CD4-positive, CD25-positive, alpha-beta regulatory T cell (primary cell): ENCODE results near the gene PIK3R6. TPM values are rescaled to one million over a fixed set of nuclear protein-coding genes. Genes with fewer than 3 reads are reported as not detected.

Experiments
- ATAC-seq, 2 donors: fragments of 150-1000 bp; cut with Tn5 transposase; one replicate each; pipeline ENCODE4 v1.10.0; 2021; ENCODE audit warnings: low read depth in 2 of 2, moderate number of reproducible peaks in 2 of 2, moderate library complexity in 1 of 2
- DNase-seq, 3 donors: peaks; one replicate each; pipeline versions ENCODE4 v3.0.0 to v3.0.0-alpha.2; 2012 to 2022; ENCODE audit warnings: mixed read lengths in 1 of 3
- H3K27ac ChIP-seq: one replicate; pipeline ENCODE4 v1.7.0; 2013; ENCODE audit warnings: mild to moderate bottlenecking, low read length; ENCODE audit not compliant: insufficient read depth, poor library complexity, severe bottlenecking
- H3K27me3 ChIP-seq: one replicate; pipeline ENCODE4 v1.7.0; 2013; ENCODE audit warnings: low read length; ENCODE audit not compliant: control insufficient read depth, insufficient read depth
- H3K36me3 ChIP-seq: one replicate; pipeline ENCODE4 v1.7.0; 2013; ENCODE audit warnings: mild to moderate bottlenecking, low read length, moderate library complexity; ENCODE audit not compliant: control insufficient read depth, insufficient read depth
- H3K4me1 ChIP-seq: 2 replicates; pipeline ENCODE4 v1.7.0; 2013; ENCODE audit warnings: mild to moderate bottlenecking, low read length; ENCODE audit not compliant: insufficient read depth, control insufficient read depth, poor library complexity, severe bottlenecking
- H3K4me3 ChIP-seq: one replicate; pipeline ENCODE4 v1.7.0; 2013; ENCODE audit warnings: low read depth, mild to moderate bottlenecking, low read length, moderate library complexity
- H3K9me3 ChIP-seq, 2 experiments: 1 replicate in 1 of 2; 2 replicates in 1 of 2; pipeline ENCODE4 v1.7.0; 2013; ENCODE audit warnings: low read length in 2 of 2, mild to moderate bottlenecking in 1 of 2, moderate library complexity in 1 of 2; ENCODE audit not compliant: control insufficient read depth in 2 of 2
- H3K27ac Mint-ChIP-seq, 3 donors: one replicate each; pipeline ENCODE4 v1.8.0; 2020 to 2022; ENCODE audit warnings: mild to moderate bottlenecking in 3 of 3, mixed read lengths in 3 of 3, moderate library complexity in 2 of 3
- H3K27me3 Mint-ChIP-seq: one replicate; pipeline ENCODE4 v1.8.0; 2022; ENCODE audit warnings: mild to moderate bottlenecking, mixed read lengths
- H3K36me3 Mint-ChIP-seq: one replicate; pipeline ENCODE4 v1.8.0; 2020; ENCODE audit warnings: mixed read lengths
- H3K4me1 Mint-ChIP-seq, 4 donors: one replicate each; pipeline ENCODE4 v1.8.0; 2020 to 2022; ENCODE audit warnings: mixed read lengths in 4 of 4, mild to moderate bottlenecking in 1 of 4
- H3K4me3 Mint-ChIP-seq, 4 donors: one replicate each; pipeline ENCODE4 v1.8.0; 2020 to 2022; ENCODE audit warnings: mild to moderate bottlenecking in 4 of 4, mixed read lengths in 4 of 4, moderate library complexity in 3 of 4
- H3K9me3 Mint-ChIP-seq, 7 donors: one replicate each; pipeline ENCODE4 v1.8.0; 2020 to 2022; ENCODE audit warnings: mixed read lengths in 7 of 7, mild to moderate bottlenecking in 3 of 7, moderate library complexity in 2 of 7
- polyA plus RNA-seq, 4 donors: library from polyadenylated mRNA; unstranded; fragments of 300-500 nt; fragmentation: Illumina TruSeq; gene quantifications; one replicate each; pipeline ENCODE4 v1.2.3, GENCODE V29; 2021
- total RNA-seq: library from RNA; stranded (reverse); gene quantifications from one replicate; pipeline ENCODE4 v1.2.3, GENCODE V29; 2022

PIK3R6 gene
- total and polyA plus RNA-seq, 5 donors from 2014 or later, result 1.1 TPM; not detected in 4

DNA sequence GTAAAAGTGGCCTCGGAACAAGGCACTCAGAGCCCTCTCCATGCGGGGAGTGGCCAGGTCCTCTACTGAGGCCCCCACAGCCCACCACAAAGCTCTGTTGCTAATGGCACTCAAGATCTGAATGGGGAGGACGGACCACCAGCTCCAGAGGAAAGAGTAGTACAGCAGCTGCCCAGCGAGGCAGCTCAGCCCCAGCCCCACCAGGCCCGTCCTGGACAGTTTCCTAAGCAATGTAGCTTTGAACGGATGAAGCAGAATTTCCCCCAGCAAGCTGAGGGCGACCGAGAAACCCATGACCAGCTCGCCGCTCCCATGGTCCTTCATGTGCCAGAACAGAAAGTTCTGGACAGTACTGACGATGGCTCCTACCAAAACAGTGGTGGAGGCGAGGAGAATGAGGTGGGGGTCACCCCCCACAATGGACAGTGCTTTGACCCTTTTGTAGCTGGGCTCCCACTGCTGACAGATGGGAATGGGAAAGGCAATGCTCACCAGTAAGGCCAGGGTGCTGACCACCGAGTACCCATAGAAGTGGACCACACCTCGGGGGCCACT lies 69.8 kb downstream of the PIK3R6 start:
- DNase-seq (no peak), ATAC-seq (no peak)
- H3K27me3 ChIP-seq, result no peaks in the 10 kb centered on the region
- no peaks in the 10 kb centered on the region for H3K36me3 ChIP-seq
- Mint-ChIP-seq H3K27me3 (peaks cover 16% of the 10 kb centered on the region), H3K4me1 (no peaks in the 10 kb centered on the region), H3K36me3 (no peaks in the 10 kb centered on the region), H3K9me3 (peaks cover 0 to 3% (median 0%) of the 10 kb centered on the region in 7 donors), H3K27ac (no peak overlapping the region), H3K4me3 (no peak overlapping the region)
- no peak overlapping the region for H3K4me3 ChIP-seq
- H3K27ac ChIP-seq, result no peak overlapping the region
- no peaks in the 10 kb centered on the region for H3K4me1 ChIP-seq
- H3K9me3 ChIP-seq, result no peaks in the 10 kb centered on the region

DNA sequence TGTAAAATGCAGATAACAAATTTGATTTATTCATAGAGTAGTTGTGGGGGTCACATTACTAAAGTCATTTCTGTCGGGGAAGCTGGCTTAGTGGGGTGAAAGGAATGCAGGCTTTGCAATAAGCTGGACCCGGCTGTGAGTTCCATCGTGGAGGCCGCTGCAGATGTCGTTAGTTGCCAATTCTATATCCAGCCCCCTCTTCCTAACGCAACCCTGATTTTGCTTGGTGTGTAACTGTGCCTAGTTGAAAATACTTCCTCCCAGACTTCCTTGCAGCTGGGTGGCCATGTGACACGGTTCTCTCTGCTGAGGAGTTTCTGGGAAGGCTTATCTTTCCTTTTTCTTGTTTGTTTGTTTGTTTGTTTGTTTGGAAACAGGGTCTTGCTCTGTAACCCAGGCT lies 72.8 kb downstream of the PIK3R6 start:
- no peak overlapping the region for H3K4me3 Mint-ChIP-seq
- H3K4me3 ChIP-seq, result no peak overlapping the region
- peak overlapping the region in 1 of 3 donors; percentile 83 for H3K27ac Mint-ChIP-seq
- no peak for ATAC-seq
- no peak overlapping the region for H3K27ac ChIP-seq
- H3K9me3 Mint-ChIP-seq, result peaks cover 0 to 8% (median 0%) of the 10 kb centered on the region in 7 donors
- no peaks in the 10 kb centered on the region for H3K4me1 ChIP-seq
- H3K36me3 ChIP-seq, result no peaks in the 10 kb centered on the region
- H3K4me1 Mint-ChIP-seq, result no peaks in the 10 kb centered on the region
- H3K36me3 Mint-ChIP-seq, result no peaks in the 10 kb centered on the region
- H3K27me3 Mint-ChIP-seq, result peaks cover 18% of the 10 kb centered on the region
- DNase-seq, result no peak
- peaks cover 4 to 7% of the 10 kb centered on the region in 2 experiments for H3K9me3 ChIP-seq
- H3K27me3 ChIP-seq, result no peaks in the 10 kb centered on the region

DNA sequence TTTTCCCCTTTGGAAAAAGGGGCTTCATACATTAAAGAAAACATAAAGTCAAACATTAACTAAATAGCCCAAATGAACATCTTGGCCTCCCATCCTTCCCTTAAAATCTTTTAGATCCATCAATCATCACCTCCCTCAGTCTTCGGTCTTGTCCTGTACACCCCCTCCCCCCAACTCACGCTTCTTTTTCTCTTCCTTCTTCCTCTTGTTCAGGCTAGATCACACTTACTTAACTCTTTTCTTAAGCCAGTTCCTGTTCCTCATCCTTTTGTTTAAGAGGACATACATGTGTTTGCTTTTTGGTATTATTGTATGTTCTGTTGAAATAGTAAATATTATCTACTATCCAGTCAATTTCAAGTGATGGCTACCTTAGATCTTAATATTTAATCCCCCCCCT lies 73.8 kb downstream of the PIK3R6 start:
- no peaks in the 10 kb centered on the region for H3K4me1 Mint-ChIP-seq
- H3K27ac Mint-ChIP-seq, result no peak overlapping the region
- H3K27me3 Mint-ChIP-seq, result peaks cover 18% of the 10 kb centered on the region
- Histone ChIP-seq H3K27me3 (no peaks in the 10 kb centered on the region), H3K9me3 (peaks cover 4 to 7% of the 10 kb centered on the region in 2 experiments), H3K4me1 (no peaks in the 10 kb centered on the region), H3K27ac (no peak overlapping the region), H3K4me3 (no peak overlapping the region), H3K36me3 (no peaks in the 10 kb centered on the region)
- ATAC-seq, result no peak
- peaks cover 0 to 8% (median 0%) of the 10 kb centered on the region in 7 donors for H3K9me3 Mint-ChIP-seq
- H3K36me3 Mint-ChIP-seq, result no peaks in the 10 kb centered on the region
- no peak overlapping the region for H3K4me3 Mint-ChIP-seq
- DNase-seq, result no peak

DNA sequence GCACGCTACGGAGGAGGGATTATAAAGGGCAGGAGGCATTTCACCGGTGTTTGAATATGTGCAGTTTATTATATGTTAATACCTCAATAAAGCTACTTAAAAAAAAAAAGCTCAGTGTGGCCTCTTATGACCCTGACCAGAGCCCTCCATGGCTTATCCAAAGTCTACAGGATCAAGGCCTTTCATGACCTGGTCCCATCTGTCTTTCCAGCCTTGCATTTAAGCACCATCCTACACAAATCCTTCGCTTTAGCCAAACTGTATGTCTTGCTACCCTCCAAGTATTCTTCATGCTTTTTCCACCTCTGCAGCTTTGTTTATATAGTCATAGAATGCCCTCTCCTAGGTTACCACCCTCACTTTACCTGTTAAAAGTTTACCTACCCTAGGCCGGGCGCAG lies 74.8 kb downstream of the PIK3R6 start:
- Mint-ChIP-seq H3K27ac (no peak overlapping the region), H3K36me3 (no peaks in the 10 kb centered on the region), H3K4me3 (no peak overlapping the region), H3K27me3 (peaks cover 18% of the 10 kb centered on the region), H3K4me1 (no peaks in the 10 kb centered on the region), H3K9me3 (peaks cover 0 to 8% (median 0%) of the 10 kb centered on the region in 7 donors)
- H3K27me3 ChIP-seq, result no peaks in the 10 kb centered on the region
- no peak for ATAC-seq
- H3K27ac ChIP-seq, result no peak overlapping the region
- no peak overlapping the region for H3K4me3 ChIP-seq
- no peak for DNase-seq
- no peaks in the 10 kb centered on the region for H3K4me1 ChIP-seq
- H3K36me3 ChIP-seq, result no peaks in the 10 kb centered on the region
- H3K9me3 ChIP-seq, result peaks cover 4 to 7% of the 10 kb centered on the region in 2 experiments

DNA sequence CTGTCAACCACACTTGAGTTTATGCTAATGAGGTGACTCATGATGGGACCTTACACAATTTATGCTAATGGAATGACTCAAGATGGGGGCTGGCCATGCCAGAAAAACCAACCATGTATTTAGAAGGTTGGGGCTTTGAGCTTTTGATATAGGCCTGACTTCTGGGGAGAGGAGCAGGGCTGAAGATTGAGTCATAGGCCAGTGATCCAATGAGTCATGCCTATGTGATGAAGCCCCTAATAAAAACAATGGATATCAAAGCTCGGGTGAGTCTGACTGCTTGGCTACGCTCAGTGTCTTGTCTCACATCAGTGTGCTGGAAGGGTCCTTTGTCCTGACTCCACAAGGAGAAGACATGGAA lies 75.6 kb downstream of the PIK3R6 start:
- no peaks in the 10 kb centered on the region for H3K36me3 Mint-ChIP-seq
- H3K9me3 Mint-ChIP-seq, result peaks cover 0 to 8% (median 0%) of the 10 kb centered on the region in 7 donors
- Histone ChIP-seq H3K36me3 (no peaks in the 10 kb centered on the region), H3K4me1 (no peaks in the 10 kb centered on the region), H3K27ac (no peak overlapping the region), H3K9me3 (peaks cover 4 to 7% of the 10 kb centered on the region in 2 experiments), H3K27me3 (no peaks in the 10 kb centered on the region), H3K4me3 (no peak overlapping the region)
- ATAC-seq (no peak), DNase-seq (no peak)
- no peak overlapping the region for H3K27ac Mint-ChIP-seq
- peaks cover 16% of the 10 kb centered on the region for H3K27me3 Mint-ChIP-seq
- H3K4me1 Mint-ChIP-seq, result no peaks in the 10 kb centered on the region
- no peak overlapping the region for H3K4me3 Mint-ChIP-seq

DNA sequence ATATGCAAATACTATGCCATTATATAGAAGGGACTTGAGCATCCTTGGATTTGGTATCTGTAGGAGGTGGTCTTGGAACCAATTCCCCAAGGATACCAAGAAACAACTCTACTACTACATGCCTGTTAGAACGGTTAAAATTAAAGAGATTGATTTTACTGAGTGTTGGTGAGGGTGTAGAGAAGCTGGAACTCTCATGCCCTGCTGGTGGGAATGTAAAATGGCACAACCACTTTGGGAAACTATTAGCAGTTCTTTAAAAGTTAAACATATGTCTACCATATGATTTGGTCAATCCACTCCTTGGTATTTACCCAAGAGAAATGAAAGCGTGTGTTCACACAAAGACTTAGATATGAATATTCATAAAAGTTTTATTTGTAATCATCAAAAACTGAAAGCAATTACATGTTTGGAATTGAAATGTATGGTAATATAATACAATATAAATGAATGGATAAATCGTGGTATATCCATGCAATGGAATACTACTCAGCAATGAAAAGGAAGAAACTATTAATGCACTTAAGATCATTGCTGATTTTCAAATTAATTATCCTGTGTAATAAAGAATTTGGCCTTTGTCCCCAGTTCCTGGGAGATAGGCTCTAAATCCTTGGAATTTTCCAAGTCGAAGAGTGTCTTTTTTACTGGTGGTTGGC lies 76.1 kb downstream of the PIK3R6 start:
- no peak overlapping the region for H3K4me3 Mint-ChIP-seq
- DNase-seq, result no peak

DNA sequence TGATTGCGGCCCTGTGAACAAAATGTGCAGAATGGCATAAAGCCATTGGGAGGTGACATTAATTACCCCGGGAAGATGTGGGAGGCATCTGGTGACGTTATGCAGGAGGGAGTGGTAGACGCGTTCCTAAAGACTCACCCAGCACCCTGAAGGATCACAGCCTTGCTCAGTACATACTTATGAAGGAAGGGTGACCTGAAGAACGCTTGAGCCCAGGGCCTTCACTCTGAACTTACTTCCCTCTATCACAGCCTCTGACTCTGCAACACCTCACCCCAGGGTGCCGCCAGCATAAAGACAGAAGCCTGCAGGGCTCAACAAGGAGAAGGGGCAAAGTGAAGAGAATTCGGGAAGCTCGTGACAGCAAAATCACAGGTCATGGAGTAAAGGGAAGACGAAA lies 77.7 kb downstream of the PIK3R6 start:
- no peak for ATAC-seq
- Histone ChIP-seq H3K27me3 (no peaks in the 10 kb centered on the region), H3K4me1 (peaks cover 5% of the 10 kb centered on the region), H3K9me3 (peaks cover 4 to 7% of the 10 kb centered on the region in 2 experiments), H3K36me3 (no peaks in the 10 kb centered on the region), H3K27ac (no peak overlapping the region), H3K4me3 (no peak overlapping the region)
- no peak overlapping the region for H3K4me3 Mint-ChIP-seq
- peaks cover 0 to 8% (median 0%) of the 10 kb centered on the region in 7 donors for H3K9me3 Mint-ChIP-seq
- no peak for DNase-seq
- H3K27ac Mint-ChIP-seq, result no peak overlapping the region
- H3K4me1 Mint-ChIP-seq, result no peaks in the 10 kb centered on the region
- no peaks in the 10 kb centered on the region for H3K36me3 Mint-ChIP-seq
- peaks cover 17% of the 10 kb centered on the region for H3K27me3 Mint-ChIP-seq

More for the DNA sequence above, 76.1 kb downstream of the PIK3R6 start:
- Histone ChIP-seq H3K4me1 (no peaks in the 10 kb centered on the region), H3K4me3 (no peak overlapping the region), H3K27me3 (no peaks in the 10 kb centered on the region), H3K27ac (no peak overlapping the region), H3K9me3 (peaks cover 4 to 7% of the 10 kb centered on the region in 2 experiments), H3K36me3 (no peaks in the 10 kb centered on the region)
- H3K9me3 Mint-ChIP-seq, result peaks cover 0 to 8% (median 0%) of the 10 kb centered on the region in 7 donors
- no peaks in the 10 kb centered on the region for H3K36me3 Mint-ChIP-seq
- no peak for ATAC-seq
- peaks cover 17% of the 10 kb centered on the region for H3K27me3 Mint-ChIP-seq
- no peak overlapping the region for H3K27ac Mint-ChIP-seq
- H3K4me1 Mint-ChIP-seq, result no peaks in the 10 kb centered on the region

DNA sequence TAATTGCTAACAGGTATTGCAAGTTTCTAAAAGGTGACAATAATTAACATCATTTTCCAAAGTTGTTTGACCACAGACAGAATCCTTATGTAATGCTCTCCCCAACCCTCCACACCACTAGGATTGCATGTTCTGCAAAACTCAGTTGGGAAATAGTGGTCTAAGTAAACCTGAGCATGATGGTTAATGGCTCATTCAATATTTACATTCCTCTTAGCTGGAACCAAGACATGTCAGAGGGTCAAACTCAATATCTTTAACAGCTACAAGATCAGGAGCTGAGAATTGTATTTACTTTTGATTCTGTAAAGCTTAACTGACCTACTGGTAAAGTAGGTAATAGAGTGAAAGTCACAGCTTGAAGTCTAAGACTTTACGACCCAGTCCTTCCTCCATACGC lies 78.5 kb downstream of the PIK3R6 start:
- H3K27me3 ChIP-seq, result no peaks in the 10 kb centered on the region

More for the DNA sequence above, 78.5 kb downstream of the PIK3R6 start:
- peaks cover 5% of the 10 kb centered on the region for H3K4me1 ChIP-seq
- Mint-ChIP-seq H3K36me3 (no peaks in the 10 kb centered on the region), H3K27me3 (peaks cover 17% of the 10 kb centered on the region), H3K4me1 (no peaks in the 10 kb centered on the region), H3K9me3 (peaks cover 0 to 8% (median 0%) of the 10 kb centered on the region in 7 donors), H3K27ac (no peak overlapping the region), H3K4me3 (no peak overlapping the region)
- ATAC-seq (no peak), DNase-seq (no peak)
- H3K36me3 ChIP-seq, result no peaks in the 10 kb centered on the region
- H3K4me3 ChIP-seq, result no peak overlapping the region
- H3K27ac ChIP-seq, result no peak overlapping the region
- peaks cover 4 to 7% of the 10 kb centered on the region in 2 experiments for H3K9me3 ChIP-seq
